AG09319 (cell line): ENCODE measurements around the gene LPAR2.
A peak's percentile ranks its signal among the peaks of the same experiment; 100 is the strongest.
"Not testable (repeated sequence)": the region's sequence is repeated elsewhere in the genome, so short reads cannot be mapped to it uniquely, and the experiment has no call there.

Experiments used
- DNase-seq: peaks from one replicate; pipeline ENCODE4 v3.0.0-alpha.2; 2010; ENCODE audit warnings: low read depth; ENCODE audit errors: extremely low read depth
- TF ChIP-seq, protein P1 (sequence below): IDR thresholded peaks from 2 replicates; pipeline ENCODE4 v1.5.1; 2011; ENCODE audit warnings: low read depth, mild to moderate bottlenecking, inconsistent platforms, low read length, moderate library complexity

LPAR2 gene

DNA sequence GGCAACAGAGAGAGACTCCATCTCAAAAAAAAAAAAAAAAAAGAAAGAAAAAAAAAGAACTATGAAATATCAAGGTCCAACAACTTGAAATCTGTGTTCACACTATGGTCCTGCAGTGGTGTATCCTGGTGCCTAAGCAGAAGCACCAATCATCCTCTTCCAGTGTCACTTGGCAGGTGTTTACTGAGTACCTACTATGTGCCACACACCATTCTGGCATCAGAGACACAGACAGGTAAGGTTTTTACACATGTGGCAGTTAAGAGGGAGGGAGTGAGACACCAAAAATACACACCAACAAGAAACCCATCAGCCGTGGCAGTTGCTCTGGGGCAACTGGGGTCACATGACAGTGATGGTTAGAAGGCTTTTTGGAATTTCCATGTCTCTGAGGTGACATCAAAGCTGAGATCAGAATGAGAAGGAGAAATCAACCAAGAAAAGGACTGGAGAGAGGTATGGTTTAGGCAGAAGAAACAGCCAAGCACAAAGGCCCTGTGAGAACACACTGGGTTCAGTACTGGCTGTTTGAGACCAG lies 27.2 kb downstream of the LPAR2 start:
- TF ChIP-seq, protein P1, sequence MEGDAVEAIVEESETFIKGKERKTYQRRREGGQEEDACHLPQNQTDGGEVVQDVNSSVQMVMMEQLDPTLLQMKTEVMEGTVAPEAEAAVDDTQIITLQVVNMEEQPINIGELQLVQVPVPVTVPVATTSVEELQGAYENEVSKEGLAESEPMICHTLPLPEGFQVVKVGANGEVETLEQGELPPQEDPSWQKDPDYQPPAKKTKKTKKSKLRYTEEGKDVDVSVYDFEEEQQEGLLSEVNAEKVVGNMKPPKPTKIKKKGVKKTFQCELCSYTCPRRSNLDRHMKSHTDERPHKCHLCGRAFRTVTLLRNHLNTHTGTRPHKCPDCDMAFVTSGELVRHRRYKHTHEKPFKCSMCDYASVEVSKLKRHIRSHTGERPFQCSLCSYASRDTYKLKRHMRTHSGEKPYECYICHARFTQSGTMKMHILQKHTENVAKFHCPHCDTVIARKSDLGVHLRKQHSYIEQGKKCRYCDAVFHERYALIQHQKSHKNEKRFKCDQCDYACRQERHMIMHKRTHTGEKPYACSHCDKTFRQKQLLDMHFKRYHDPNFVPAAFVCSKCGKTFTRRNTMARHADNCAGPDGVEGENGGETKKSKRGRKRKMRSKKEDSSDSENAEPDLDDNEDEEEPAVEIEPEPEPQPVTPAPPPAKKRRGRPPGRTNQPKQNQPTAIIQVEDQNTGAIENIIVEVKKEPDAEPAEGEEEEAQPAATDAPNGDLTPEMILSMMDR: no peak

DNA sequence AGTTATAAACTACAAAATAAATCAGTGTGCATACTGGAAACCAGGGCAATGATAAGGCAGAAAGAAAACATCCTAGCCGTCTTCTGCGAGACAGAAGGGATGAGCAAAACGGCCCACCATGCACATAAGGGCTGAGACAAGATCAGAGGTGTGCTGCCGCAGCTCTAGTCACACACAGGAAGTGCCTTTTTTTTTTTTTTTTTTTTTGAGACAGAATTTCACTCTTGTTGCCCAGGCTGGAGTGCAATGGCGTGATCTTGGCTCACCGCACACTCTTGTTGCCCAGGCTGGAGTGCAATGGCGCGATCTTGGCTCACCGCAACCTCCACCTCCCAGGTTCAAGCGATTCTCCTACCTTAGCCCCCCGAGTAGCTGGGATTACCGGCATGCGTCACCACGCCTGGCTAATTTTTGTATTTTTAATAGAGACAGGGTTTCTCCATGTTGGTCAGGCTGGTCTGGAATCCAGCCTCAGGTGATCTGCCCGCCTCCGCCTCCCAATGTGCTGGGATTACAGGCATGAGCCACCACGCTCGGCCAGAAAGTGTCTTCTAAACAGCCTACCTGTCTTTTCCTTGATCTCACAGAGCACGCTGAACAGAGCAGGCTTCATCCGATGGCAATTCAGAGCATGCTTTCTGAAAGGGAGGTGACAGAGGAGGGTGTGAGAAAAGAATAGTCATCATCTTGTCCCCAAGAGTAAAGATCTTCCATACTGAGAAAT lies 29.1 kb downstream of the LPAR2 start:
- DNase-seq: not testable (repeated sequence)

More for the DNA sequence above, 27.2 kb downstream of the LPAR2 start:
- no peak for DNase-seq

DNA sequence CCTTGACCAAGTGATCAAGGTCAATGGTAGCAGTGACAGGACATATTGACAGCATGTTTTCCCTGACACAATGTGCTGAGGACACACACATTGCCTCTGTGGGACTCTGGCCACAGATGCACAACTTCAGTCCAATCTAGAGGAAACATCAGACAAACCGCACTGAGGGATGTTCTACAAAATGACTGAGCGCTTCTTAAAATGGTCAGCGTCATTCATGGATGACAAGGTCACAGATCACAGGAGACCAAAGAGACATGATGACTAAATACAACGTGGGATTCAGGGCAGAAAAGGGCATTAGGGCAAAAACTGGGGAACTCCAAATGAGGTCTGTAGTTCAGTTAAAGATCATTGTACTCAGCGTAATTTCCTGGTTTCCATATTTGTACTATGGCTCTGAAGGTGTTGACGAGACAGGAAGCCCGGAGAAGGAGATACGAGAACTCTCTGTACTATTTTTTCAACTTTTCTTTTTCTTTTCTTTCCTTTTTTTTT lies 30.2 kb downstream of the LPAR2 start:
- no peak for DNase-seq
- TF ChIP-seq, protein P1: no peak

DNA sequence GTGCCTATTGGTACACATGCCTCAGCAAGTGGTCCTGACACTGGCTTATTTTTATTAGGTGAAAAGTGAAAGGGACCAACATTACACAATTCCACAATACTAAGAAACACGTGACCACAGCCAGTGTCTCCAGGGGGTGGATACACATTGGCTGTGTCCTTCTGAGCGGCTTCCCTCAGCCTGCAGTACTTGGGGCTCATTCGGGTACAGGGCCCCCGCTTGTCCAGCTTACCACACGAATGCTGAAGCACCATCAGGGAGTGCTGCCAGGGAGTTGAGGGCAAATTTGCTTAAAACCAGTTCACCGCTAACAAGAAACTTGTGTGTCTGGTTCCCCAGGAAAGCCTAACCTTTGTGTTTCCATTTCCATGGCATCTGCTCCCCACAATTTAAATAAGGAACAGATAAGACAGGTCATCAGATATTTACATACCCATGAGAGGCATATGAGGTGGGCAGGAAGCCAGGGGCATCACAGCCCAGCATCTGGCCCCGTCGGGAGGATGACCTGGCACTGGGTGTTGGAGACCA lies 32.8 kb downstream of the LPAR2 start:
- TF ChIP-seq, protein P1: no peak
- no peak for DNase-seq

DNA sequence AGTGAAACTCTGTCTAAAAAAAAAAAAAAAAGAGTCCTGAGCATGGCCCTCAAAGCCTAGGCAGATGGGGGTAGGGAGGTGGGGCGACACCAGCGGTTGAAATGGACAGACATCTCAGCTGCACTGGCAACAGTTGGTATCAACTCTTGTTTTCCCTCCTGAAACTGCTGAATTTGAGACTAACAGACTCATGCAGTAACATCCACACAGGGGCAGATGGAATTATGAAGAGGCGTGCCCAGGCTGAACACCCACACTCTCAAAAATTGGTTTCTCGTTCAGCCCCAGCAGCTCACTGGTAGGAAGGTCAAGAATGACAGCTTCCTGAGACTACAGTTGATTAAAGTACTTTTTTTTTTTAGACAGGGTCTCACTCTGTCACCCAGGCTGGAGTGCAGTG lies 33.6 kb downstream of the LPAR2 start:
- TF ChIP-seq, protein P1: no peak
- no peak for DNase-seq

DNA sequence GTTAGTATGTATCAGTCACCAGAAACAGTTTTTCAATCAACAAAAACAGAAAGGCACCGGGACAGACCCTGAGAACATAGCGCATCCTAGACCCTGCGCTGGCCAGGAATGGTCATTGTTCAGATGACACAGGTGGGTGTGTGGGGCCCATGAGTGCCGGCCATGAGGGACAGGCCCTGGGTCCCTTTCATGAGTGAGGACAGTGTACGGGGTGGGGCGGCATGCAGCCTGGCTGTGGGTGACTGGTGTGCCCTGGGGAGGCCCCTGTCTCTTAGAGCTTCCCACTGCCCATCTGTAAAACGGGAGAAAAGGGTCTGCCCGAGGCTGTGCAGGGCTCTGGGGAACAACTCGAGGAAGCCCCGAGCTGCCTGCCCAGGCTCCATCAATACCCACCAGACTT lies 35.3 kb downstream of the LPAR2 start:
- no peak for DNase-seq
- TF ChIP-seq, protein P1: no peak

DNA sequence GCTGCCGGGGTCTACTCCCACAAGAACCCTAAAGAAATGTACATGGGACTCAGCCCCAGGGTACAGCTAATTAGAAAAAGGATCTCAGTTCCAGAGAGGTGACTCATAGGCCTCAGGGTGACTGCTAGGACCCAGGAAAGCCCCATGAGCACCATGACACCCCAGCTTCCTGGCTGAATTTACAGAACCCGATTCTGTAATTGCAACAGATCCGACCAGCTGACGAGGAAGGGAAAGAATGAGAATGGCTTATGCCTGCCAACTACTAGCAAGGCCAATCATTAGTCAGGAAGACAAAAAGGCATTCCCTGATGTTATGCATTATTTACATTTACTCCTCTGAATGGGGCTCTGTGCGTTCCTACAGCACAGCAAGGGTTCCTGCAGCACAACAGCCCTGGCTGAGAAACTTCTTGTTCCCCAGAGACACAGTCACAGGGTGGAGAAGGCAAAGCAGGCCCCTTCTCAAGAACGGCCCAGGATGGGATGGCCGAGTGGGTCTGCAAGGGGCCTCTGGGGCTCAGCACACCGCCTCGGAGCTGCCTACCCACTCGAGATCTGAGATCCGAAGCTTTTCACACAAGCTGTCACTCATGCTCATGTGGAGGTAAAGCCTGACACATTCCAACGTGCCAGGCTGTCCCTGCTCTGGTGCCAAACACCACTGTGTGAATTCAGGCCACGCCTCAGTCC lies 36.7 kb downstream of the LPAR2 start:
- DNase-seq: peak; percentile 89
- TF ChIP-seq, protein P1: no peak
